BJ (cell line): ENCODE measurements around the gene NAALADL2. TPM values are rescaled to one million over a fixed set of nuclear protein-coding genes. Genes with fewer than 3 reads are reported as not detected.
"Not testable (repeated sequence)": the region's sequence is repeated elsewhere in the genome, so short reads cannot be mapped to it uniquely, and the experiment has no call there.

Experiments
- CTCF ChIA-PET: fragments of 350-600 bp; formaldehyde crosslinking; extraction: SDS; loops from one replicate; lab custom pipeline; 2021; ENCODE audit warnings: antibody characterized with exemption, inconsistent platforms; lab: Yijun Ruan, JAX
- POLR2A ChIA-PET: fragments of 300-600 bp; sonication (Branson Sonifier 250); formaldehyde crosslinking; extraction: SDS; loops from one replicate; lab custom pipeline; 2021; ENCODE audit warnings: antibody characterized with exemption; lab: Charles Lee
- DNase-seq: peaks from one replicate; pipeline ENCODE4 v3.0.0-alpha.2; 2011; ENCODE audit warnings: low read depth
- H3K27me3 ChIP-seq: 2 replicates; pipeline ENCODE4 v1.6.0; 2011; ENCODE audit warnings: low read length; ENCODE audit not compliant: control insufficient read depth, insufficient read depth
- H3K36me3 ChIP-seq: 2 replicates; pipeline ENCODE4 v1.5.1; 2011; ENCODE audit warnings: low read length; ENCODE audit not compliant: control insufficient read depth, insufficient read depth
- H3K4me3 ChIP-seq: 2 replicates; pipeline ENCODE4 v1.5.1; 2011; ENCODE audit warnings: low read depth, mild to moderate bottlenecking, control low read depth, low read length
- polyA plus RNA-seq: library from polyadenylated mRNA; depleted of rRNA; stranded (reverse); fragments of >200 nt; gene quantifications from 2 replicates; pipeline ENCODE4 v1.2.3, GENCODE V29; 2011
- TF ChIP-seq, protein P1 (sequence below): IDR thresholded peaks from 2 replicates; pipeline ENCODE4 v1.5.1; 2011; ENCODE audit warnings: low read depth, mild to moderate bottlenecking, control low read depth, inconsistent platforms, low read length, moderate library complexity; ENCODE audit not compliant: insufficient read depth

NAALADL2 gene
- polyA plus RNA-seq, 1 experiment: 3.6 TPM

DNA sequence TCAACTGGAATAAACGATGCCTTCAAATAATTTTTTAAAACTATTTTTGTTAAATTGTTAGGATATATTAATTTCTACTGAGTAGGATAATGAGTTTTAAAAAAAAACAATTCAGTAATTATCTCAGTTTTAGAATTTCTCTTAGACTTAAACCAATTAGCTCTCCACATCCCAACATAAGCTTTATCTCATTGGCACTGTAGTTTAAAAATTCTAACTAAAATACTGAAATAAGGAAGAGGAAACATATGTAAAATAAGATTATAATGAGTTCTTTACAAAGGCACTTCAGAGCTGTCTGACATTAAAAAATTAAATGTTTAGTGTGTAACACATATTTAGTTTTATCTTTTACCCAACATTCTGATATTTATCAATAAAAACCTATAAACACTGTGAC is 558.3 kb downstream of the NAALADL2 start:
- H3K4me3 ChIP-seq: no peak overlapping the region
- H3K36me3 ChIP-seq: no peaks in the 10 kb centered on the region
- H3K27me3 ChIP-seq: no peaks in the 10 kb centered on the region
- no peak for DNase-seq
- CTCF ChIA-PET: interaction anchor here (1.0 to 1.2 kb wide), 2 partner anchors 9 to 15 kb away, joined by 4 to 5 read pairs; no protein-coding TSS in a partner anchor
- TF ChIP-seq, protein P1, sequence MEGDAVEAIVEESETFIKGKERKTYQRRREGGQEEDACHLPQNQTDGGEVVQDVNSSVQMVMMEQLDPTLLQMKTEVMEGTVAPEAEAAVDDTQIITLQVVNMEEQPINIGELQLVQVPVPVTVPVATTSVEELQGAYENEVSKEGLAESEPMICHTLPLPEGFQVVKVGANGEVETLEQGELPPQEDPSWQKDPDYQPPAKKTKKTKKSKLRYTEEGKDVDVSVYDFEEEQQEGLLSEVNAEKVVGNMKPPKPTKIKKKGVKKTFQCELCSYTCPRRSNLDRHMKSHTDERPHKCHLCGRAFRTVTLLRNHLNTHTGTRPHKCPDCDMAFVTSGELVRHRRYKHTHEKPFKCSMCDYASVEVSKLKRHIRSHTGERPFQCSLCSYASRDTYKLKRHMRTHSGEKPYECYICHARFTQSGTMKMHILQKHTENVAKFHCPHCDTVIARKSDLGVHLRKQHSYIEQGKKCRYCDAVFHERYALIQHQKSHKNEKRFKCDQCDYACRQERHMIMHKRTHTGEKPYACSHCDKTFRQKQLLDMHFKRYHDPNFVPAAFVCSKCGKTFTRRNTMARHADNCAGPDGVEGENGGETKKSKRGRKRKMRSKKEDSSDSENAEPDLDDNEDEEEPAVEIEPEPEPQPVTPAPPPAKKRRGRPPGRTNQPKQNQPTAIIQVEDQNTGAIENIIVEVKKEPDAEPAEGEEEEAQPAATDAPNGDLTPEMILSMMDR: no peak
- POLR2A ChIA-PET: no interaction called here

DNA sequence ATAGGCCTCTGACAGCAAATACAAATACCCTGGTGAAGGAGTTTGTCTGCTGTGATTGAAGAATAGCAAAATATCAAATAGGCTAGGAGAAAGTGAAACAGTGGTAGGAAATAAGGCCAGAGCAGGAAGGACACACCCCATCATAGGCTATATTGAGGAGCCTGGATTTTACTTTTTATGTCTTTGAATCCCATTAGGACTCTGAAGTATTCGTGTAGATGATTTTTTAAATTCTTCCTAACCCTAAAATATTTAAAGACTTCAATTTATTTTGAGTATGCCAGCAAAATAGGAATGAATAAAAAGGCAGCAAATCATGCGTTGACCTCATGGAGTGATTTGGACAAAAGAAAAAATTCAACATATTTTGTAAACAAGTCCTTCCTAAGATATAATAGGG is 562.8 kb downstream of the NAALADL2 start:
- ChIA-PET CTCF (no interaction called here), POLR2A (no interaction called here)
- H3K36me3 ChIP-seq: no peaks in the 10 kb centered on the region
- H3K4me3 ChIP-seq: no peak overlapping the region
- no peaks in the 10 kb centered on the region for H3K27me3 ChIP-seq
- TF ChIP-seq, protein P1: no peak
- no peak for DNase-seq

DNA sequence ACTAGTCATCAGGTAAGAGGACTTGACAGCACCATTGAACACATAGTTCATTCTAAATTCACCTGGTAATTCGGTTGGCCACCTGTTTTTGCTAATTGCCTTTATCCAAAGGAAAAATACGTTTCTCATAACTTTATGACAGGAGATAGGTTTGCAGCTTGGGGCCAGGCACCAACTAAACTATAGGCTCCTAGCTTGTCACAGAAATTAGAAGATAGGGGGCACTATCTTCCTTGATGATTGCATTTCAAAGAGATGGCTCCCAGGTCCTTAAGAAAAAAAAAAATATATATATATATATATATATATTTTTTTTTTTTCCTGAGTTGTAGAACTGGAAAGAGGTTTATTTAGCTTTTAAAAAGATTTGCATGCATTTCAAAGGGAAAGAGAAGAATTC is 563.6 kb downstream of the NAALADL2 start:
- DNase-seq: no peak
- H3K36me3 ChIP-seq: no peaks in the 10 kb centered on the region
- ChIA-PET CTCF (no interaction called here), POLR2A (no interaction called here)
- TF ChIP-seq, protein P1: no peak
- H3K27me3 ChIP-seq: no peaks in the 10 kb centered on the region
- H3K4me3 ChIP-seq: no peak overlapping the region

DNA sequence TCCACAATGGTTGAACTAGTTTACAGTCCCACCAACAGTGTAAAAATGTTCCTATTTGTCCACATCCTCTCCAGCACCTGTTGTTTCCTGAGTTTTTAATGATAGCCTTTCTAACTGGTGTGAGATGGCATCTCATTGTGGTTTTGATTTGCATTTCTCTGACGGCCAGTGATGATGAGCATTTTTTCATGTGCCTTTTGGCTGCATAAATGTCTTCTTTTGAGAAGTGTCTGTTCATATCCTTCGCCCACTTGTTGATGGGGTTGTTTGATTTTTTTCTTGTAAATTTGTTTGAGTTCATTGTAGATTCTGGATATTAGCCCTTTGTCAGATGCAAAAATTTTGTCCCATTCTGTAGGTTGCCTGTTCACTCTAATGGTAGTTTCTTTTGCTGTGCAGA is 564.7 kb downstream of the NAALADL2 start:
- H3K36me3 ChIP-seq, POLR2A ChIA-PET, CTCF ChIA-PET, DNase-seq, H3K4me3 ChIP-seq, H3K27me3 ChIP-seq: not testable (repeated sequence)

DNA sequence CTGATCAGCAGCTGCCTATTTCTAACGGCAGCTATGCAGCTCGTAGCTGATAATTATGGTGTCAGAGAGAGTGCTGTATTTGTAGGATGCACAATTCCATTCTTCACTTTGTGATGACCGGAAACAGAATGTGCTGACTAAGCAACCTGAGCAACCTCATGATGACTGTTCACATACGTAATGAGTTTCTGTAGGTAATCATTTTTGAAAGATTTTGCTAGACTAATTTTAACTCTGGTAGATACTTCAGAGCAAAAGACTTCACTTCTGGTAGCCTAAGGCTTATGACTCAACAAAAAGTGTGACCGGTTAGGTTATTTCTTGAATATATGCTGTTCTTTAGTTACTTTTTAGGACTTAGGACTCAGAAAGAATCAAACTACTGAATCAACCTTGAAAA is 567.7 kb downstream of the NAALADL2 start:
- TF ChIP-seq, protein P1: no peak
- ChIA-PET POLR2A (interaction anchor here (0.7 kb wide), 1 partner anchor 22 kb away, joined by 3 read pairs; no protein-coding TSS in a partner anchor), CTCF (interaction anchor here (1.4 kb wide), 1 partner anchor 9 kb away, joined by 4 read pairs; no protein-coding TSS in a partner anchor)
- DNase-seq: no peak
- H3K4me3 ChIP-seq: no peak overlapping the region
- H3K27me3 ChIP-seq: no peaks in the 10 kb centered on the region
- no peaks in the 10 kb centered on the region for H3K36me3 ChIP-seq

DNA sequence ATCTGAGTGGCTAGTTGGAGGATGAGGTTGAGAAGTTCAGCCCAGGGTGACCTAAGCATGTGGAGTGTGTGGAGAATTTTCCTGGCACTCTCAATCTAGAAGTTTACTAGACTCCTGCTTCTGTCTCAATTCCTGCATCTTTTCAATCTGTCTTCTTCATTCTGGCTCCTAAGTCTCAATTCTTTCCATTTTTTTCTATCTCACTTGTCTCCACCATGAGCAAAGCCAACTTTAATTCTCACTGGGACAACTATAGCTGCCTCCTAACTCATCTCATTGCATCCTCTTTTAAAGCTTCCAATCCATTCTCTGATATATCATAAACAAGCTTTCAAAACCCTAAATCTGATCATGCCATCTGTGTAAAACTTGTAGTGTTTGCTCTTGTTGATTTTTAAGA is 569.3 kb downstream of the NAALADL2 start:
- CTCF ChIA-PET: no interaction called here
- POLR2A ChIA-PET: no interaction called here
- Histone ChIP-seq H3K4me3 (no peak overlapping the region), H3K27me3 (no peaks in the 10 kb centered on the region), H3K36me3 (no peaks in the 10 kb centered on the region)
- no peak for DNase-seq
- TF ChIP-seq, protein P1: no peak
